Measurements from ENCODE around the gene SSR2.

- TF ChIP-seq CTCF (IDR thresholded peaks at IDR 0.05; ENCODE audit: insufficient read depth, low read depth, low read length) (no peak), EZH2 (IDR thresholded peaks at IDR 0.05; ENCODE audit: insufficient read depth, low read length) (no peak)
Measured at GRCh38 chr1:155983191-155984024, 37.3 kb downstream of the SSR2 start.
